GM19238 (cell line): ENCODE data around the gene CFAP410.
"Not testable (repeated sequence)": the region's sequence is repeated elsewhere in the genome, so short reads cannot be mapped to it uniquely, and the experiment has no call there.

ENCODE experiments used
- DNase-seq: peaks from one replicate; pipeline ENCODE4 v3.0.0; 2011; ENCODE audit warnings: low spot score; ENCODE audit not compliant: insufficient read length

Gene CFAP410

DNA sequence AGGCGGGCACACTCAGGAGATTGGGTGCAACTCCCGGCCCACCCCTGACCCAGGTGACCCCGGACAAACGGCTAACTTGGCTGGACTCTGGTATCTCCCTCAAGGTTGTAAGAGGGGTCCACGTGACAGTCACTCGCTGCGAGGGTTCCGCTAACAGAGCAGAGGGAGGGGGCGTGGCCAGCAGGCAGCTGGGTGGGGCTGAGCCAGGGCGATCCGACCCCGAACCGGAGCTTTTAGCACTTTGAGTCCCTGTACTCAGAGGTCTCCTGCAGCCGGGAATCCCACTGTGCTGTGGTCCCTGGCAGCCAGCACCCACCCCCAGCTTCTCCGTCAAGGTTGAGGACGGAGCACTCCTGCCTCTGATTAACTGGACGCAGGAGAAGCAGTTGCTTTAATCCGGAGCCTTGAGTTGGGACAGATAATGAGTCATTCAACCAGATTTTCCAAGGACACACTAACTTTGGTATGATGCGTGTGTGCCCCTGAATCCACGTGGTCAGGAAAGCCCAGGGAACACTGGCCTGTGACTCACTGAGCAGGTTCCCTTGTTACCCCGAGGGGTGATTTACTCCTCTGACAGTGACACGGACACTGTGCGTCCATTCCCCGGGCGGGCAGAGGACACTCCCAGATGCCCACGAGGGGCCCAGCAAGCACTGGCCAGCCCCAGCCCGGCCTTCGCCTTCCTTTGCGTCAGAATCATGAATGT, 31.0 kb upstream of the CFAP410 start:
- no peak for DNase-seq

DNA sequence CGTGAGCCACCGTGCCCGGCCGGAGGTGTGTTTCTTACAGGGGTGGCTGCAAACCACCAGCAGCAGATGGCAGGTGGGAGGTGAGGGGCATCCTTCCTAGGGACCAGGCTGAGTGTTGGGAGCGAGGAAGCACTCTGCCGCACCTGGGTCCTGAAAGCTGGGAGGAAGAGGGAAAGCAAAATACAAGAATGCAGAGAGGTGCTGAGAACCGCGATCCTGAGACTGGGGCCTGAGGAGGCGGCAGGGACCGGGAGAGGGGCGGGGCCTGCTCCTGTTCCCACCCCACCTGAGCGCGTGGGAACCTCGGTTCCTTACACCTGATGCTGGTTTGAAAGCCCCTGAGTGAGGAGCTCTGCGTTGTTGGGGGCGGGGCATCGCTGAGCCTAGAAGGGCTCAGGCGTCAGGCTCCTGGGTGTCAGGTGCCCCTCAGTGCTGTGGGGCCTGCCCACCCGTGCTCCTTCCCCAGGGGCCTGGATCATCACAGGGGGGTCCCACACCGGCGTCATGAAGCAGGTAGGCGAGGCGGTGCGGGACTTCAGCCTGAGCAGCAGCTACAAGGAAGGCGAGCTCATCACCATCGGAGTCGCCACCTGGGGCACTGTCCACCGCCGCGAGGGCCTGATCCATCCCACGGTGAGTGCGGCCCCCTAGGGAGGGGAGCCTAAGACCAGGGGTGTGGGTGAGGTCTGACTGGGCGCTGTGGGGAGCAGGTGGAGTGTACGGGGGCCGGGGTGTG, 29.7 kb upstream of the CFAP410 start:
- DNase-seq, result no peak

DNA sequence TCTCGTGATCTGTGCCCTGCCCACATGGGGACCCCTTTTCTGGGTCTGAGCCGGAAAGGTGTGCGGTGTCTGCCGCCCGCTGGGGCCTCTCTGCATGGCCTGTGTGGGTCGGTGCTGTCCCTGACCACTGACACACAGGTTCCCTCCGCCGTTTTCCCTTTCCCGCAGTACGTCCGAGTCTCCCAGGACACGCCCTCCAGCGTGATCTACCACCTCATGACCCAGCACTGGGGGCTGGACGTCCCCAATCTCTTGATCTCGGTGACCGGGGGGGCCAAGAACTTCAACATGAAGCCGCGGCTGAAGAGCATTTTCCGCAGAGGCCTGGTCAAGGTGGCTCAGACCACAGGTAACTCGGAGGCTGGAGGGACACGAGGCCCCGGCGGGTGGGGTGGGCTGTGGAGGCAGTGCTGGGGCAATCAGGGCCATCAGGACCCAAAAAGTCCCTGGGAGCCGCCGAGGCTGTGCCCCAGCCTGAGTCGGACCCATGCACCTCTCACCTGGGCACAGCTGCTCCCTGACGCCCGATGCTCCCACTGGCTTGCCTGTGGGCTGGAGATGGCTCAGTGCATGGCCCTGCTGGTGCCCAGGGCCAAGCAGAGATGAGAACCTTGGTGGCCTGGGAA, 27.5 kb upstream of the CFAP410 start:
- no peak for DNase-seq

DNA sequence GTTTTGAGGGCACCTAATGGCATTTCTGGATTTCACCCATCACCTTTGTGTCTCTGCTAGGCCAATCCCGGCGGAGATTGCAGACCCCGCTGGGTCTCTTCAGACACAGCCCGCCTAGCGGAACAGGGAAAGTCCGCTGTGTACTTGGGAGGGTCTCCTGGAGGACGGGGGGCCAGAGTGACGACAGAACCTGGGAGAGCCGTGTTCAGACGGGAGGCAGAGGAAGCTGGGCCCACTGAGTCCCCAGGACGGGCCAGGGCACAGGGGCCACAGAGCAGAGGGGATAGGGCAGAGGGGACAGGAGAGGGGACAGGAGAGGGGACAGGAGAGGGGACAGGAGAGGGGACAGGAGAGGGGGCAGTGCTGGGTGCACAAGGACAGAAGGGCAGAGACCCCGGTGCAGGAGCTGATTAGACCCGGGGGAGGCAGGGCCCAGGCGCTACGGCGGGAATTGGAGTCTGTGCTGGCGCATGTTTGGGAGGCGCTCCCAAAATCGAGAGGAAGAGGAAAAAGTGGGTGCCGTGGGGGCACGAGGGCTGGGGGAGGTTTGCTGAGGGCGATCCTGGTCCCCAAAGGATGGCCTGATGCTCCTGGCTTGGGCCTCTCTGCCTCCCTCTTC, 26.9 kb upstream of the CFAP410 start:
- DNase-seq, result no peak

DNA sequence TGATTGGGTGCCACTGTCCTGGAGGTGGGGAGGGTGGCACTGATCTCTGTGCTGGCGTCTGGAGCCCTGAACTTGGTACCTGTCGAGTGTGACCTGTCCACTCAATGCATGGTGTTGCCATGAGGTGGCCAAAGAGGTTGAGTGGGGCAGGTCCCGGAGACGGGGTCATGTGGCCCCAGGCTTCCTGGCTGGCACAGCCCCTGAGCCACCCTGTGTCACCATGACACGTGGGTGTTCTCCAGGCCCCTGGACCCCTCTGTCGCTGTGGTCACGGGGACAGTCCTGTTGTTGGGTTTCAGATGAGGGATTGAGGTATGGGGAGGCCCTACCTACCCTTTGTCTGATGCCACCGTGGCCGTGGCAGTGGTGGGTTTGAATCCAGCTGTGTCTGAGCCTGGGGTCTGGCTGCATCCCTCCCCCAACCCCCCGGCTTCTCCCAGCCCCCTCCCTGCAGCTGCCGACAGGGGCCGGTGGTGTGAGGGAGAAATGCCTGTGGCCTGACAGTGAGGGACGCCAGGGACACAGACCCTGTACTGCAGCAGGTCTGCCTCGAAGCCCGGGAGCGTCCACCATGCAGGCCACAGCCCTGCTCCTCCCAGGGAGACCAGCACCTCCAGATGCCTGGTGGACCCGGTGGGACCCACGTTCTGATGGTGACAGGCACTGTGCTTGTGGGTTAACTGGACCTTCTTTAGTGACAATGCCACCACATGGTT, 26.2 kb upstream of the CFAP410 start:
- no peak for DNase-seq

DNA sequence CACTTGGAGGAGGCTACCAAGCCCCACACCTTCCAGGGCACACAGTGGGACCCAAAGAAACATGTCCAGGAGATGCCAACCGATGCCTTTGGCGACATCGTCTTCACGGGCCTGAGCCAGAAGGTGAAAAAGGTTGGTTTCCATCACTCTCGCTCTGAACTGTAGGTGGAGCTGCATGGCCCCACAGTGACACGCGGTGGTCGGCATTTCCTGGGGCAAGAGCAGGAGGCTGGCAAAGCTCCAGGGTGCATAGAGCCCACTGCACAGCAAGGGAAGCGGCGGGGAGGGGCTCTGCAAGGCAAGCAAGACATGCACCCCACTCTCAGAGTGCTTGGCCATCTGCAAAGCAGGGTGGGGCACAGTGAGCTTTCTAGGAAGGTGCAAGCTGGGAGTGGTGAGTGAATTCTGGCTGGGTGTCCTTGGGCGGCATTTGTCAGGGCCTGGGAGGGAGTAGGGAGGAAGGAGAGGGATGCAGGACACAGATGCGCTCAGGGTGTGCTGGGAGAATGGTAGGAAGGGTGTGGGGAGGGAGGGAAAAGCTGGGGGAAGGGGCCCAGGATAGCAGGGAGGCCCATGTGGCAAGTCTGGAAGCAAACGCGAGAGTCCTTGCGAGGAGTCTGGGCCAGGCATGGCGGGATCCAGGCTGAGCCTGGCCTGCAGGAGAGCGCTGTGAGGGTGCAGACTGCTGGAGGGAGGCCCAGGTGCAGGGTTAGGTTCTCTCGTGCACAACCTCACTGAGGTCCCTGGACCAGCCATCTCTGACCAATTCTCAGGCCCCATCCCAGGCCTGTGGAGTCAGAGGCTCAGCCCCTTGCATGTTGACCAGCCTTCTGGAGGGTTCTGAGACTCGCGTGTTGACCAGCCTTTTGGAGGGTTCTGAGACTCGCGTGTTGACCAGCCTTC, 25.2 kb upstream of the CFAP410 start:
- no peak for DNase-seq

DNA sequence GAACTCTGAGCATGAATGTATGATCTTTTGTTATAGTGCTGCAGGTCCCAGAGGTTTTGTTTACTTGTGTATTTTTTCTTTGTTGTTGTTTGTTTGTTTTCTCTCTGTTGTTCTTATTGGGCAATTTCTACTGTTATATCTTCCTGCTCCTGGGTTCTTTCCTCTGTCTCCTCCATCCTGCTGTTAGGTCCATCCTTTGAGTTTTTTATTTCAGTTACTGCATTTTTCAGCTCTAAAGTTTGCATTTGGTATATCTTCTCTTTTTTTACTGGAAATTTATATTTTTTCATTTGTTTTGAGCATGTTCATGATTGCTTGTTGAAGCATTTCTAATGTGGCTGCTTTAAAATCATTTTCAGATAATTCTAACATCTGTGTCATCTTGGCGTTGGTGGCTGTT, 24.1 kb upstream of the CFAP410 start:
- no peak for DNase-seq

DNA sequence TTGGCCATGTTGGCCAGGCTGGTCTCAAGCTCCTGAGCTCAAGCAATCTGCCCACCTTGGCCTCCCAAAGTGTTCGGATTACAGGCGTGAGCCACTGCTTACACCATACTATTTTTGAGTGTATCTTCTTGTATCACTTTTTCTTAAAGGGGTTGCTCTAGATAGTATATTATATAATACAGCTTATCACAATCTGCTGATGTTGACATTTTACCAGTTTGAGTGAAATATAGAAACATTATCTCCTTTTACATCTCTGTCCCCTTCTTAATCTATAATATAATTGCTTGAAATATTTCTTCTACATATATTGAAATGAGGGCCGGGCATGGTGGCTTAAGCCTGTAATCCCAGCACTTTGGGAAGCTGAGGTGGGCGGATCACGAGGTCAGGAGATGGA, 22.7 kb upstream of the CFAP410 start:
- DNase-seq, result not testable (repeated sequence)

DNA sequence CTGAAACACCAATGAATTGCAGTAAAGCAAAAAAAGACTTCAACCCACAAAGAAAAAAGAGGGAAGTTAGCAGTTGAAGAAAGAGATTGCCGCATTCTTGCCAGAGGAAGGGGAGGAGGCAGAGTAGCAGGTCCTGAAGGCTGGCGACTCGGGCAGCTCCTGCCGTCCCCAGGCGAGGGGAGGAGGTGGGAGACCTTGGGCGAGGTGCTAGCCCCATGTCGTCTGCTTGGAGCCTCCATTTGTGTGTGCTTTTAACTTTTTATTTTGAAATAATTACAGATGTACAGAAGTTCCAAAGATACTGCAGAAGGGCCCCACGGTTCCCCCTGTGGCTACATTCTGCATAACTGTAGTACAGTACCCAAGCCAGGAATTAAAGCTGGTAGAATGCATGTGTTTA, 21.0 kb upstream of the CFAP410 start:
- no peak for DNase-seq

DNA sequence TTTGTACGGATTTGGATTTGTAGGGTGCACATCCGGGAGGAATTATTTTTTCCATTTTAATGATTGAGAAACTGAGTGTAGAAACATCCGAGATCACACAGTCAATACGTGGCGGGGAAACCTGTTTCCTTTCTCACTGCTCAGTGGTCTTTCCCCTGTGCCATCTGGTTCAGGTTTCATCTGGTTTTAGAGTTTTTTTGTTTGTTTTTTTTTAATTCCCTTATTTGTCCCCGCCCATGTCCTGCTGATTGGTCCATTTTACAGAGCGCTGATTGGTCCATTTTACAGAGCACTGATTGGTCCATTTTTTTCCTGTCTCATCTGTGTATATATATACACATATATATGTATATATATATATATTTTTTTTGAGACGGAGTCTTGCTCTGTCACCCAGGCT, 20.2 kb upstream of the CFAP410 start:
- DNase-seq, result no peak

DNA sequence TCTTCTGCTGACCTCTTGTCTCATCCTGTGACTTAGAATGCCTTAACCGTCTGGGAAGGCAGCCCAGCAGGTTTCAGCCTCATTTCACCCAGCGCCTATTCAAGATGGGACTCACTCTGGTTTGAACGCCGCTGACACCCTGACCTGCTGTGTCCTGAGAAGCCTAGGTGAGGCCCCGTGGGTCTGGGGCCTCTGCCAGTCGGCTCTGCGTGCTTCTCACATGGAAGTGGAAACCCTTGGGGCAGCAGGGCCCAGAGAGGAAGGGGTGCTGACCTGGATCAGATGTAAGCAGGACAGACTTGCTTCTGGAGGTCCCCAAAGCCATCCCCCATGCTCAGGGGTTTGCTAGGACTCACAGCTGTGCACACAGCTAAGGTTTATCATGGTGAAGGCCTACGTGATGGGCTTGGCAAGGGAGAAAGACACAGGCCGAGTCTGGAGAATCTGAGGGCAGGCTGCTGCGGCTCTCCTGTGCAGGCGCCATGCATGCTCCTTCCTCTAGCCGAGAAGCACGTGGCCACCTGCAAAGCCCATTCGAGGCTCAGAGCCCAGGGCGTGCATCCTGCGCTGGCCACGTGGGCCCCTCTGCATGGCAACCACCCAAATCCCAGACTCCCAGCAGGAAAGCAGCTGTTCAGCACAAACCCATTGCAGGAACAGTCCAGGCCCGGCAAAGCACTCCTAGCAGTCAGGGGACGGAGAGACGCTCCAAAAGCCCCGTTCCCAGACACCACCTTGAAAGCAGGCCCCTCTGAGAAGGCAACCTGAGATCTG, 18.1 kb upstream of the CFAP410 start:
- no peak for DNase-seq

DNA sequence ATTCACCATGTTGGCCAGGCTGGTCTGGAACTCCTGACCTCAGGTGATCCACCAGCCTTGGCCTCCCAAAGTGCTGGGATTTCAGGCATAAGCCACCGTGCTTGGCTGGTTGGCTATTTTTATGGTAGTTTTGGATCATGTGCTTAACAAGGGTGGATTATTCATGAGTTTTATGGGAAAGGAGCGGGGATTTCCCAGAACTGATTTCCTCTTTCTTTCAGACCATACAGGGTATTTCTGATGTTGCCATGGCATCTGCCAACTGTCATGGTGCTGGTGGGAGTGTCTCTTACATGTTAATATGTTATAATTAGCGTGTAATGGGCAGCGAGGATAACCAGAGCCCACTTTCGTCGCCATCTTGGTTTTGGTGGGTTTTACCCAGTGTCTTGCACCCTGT, 17.4 kb upstream of the CFAP410 start:
- DNase-seq, result no peak

DNA sequence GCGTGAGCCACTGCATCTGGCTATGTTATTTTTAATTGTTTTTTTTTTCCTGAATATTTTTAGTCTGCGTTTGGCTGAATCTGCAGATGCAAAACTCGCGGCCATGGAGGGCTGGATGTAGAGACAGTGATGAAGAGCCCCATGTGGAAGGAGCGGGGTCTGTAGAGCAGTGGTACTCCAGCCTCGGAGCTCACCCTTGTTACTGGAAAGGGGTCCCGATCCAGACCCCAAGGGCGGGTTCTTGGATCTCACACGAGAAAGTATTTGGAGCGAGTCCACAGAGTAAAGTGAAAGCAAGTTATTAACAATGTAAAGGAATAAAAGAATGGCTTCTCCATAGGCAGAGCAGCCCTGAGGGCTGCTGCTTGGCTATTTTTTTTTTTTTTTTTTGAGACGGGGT, 17.0 kb upstream of the CFAP410 start:
- no peak for DNase-seq

DNA sequence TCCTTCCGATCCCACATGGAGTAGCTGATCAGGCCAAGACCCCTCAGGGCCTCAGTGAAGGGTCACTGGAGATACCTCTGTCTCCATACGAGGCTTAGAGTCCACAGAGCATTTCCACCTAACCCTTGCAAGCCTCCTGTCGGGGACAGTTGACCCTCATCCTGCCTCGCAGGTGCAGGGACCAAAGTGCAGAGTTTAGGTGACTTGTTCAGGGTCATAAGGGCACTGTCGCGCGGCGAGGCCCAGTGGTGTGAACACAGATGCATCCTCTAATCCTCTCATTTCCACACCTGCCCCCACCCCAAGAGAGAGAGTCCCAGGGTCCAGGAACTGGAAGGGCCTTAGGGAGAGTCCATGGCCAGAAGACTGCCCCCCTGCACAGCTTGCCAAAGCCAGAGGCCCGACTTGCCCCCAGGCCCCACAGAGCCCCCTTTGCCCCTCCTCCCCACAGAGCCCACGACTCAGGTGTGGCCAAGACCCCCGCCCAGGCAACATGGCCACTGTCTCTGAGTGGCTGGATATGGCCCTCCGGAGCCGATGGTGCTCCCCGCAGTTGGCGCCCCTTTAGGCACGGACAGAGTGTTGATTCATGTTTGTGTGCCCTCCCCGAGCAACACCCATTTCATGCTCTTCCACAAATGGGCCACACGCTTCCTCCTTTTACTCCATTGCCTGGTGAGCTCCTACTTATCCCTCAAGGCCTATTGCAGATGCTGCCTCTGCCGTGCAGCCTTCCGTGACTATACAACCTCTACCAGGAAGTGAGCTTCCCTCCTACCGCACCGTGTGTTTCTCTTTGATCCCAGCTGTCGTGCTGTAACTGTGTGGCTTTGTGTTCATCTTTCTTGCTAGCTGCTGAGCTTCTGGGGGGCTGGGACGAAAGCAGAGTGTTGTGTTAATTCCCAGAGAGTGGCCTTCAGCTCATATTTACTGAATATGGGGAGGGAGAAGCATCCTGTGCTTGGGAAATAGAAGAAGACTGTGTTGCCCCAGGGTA, 15.9 kb upstream of the CFAP410 start:
- DNase-seq, result peak; percentile 43

DNA sequence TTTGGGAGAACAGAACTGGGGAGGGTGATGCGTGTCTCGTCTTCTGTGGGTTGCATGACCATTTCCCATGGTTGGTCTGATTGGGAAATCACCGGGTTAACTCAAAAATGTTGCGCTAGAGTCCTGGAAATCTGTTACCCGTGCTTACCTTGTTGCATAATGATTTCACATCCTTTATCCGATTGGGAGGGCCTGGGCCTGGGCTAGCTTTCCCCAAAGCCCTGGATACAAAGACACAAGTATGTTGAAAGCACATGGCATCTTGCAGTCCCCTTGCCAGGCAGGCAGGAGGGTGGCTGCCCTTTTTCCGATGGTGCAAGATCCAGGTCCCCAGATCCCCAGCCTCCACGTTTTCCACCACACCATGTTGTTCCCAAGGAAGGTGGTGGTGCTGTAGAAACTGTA, 14.8 kb upstream of the CFAP410 start:
- DNase-seq, result no peak

DNA sequence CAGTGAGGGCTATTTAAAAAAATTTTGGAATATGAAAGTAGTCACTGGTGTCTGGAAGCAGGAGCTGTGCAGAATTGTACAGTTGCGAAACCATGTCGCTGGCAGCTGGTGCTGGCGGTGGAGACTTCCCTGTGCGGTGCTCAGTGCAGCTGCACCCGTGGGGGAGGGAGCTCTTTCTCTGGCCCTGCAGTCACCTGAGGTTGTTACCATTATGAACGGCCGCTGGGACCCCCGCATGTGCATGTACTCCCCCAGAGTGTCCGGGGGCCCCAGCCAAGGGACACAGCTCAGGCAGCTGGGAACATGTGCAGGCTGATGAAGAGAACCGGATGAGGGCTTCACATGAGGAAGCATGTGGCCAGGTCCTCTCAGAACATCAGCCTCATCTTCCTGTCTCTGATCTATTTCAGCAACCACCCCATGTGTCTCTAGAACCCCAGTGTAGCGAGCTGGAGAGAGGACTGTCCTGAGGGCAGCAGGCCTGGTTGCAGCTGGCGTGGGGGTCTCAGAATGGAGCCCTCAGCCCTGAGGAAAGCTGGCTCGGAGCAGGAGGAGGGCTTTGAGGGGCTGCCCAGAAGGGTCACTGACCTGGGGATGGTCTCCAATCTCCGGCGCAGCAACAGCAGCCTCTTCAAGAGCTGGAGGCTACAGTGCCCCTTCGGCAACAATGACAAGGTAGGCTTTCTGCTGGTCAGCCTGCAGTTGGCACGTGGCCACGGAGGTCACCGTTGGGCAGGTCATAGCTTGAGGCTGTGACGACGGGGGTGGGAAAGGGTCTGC, 14.2 kb upstream of the CFAP410 start, which contains the start of gene TRPM2:
Gene TRPM2, plus strand, starts transcription at position 431 of the 780 bp plus-strand sequence. Its CDS starts 80 bp downstream, at position 511.
- peak; percentile 64 for DNase-seq

DNA sequence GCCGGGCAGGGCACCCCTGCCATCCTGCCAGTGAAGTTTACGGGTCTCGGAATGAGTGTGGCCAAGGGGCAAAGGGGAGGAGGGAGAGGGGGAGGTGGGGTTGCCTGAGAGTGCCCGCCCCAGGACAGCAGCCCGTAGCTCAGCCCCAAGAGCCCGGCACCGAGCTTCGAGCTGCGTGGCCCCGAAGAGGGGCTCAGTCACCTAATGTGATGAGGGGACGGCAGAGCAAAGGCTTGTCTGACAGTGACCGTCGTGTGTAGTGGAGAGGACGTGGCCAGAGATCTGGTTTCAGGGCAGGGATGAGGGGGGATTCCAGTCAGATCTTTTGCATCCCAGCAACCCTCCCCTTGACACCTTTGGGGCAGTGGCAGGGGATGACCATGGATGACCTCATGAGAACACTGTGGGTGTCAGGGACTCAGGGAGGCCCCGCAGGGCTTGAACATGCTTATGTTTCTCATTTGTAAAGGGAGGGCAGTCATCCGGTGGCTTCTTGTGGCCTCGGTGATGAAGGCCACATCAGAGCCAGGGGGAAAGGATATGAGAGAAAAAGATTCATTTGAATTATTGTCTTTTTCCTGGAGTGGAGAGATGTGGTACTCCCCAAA, 13.2 kb upstream of the CFAP410 start:
- DNase-seq, result no peak
